T-helper 1 cell treated with Interleukin-12 subunit alpha and Interleukin-12 subunit beta and Interleukin-4 antibody, amounts not matched to agents 30 μg/mL and 1 μg/mL, for 36 hours (primary cell): ENCODE data around the gene ZBTB5.

Source experiments
- H3K27ac Mint-ChIP-seq: one replicate; pipeline ENCODE4 v1.8.0; 2021; ENCODE audit warnings: mild to moderate bottlenecking, mixed read lengths
- H3K27me3 Mint-ChIP-seq: one replicate; pipeline ENCODE4 v1.8.0; 2021; ENCODE audit warnings: low read depth, mixed read lengths
- H3K36me3 Mint-ChIP-seq: one replicate; pipeline ENCODE4 v1.8.0; 2021; ENCODE audit warnings: low read depth, mixed read lengths
- H3K4me1 Mint-ChIP-seq: one replicate; pipeline ENCODE4 v1.8.0; 2021; ENCODE audit warnings: low read depth, mixed read lengths
- H3K4me3 Mint-ChIP-seq: one replicate; pipeline ENCODE4 v1.8.0; 2021; ENCODE audit warnings: mild to moderate bottlenecking, moderate library complexity, mixed read lengths
- H3K9me3 Mint-ChIP-seq: one replicate; pipeline ENCODE4 v1.8.0; 2021; ENCODE audit warnings: mixed read lengths

ZBTB5 gene

DNA sequence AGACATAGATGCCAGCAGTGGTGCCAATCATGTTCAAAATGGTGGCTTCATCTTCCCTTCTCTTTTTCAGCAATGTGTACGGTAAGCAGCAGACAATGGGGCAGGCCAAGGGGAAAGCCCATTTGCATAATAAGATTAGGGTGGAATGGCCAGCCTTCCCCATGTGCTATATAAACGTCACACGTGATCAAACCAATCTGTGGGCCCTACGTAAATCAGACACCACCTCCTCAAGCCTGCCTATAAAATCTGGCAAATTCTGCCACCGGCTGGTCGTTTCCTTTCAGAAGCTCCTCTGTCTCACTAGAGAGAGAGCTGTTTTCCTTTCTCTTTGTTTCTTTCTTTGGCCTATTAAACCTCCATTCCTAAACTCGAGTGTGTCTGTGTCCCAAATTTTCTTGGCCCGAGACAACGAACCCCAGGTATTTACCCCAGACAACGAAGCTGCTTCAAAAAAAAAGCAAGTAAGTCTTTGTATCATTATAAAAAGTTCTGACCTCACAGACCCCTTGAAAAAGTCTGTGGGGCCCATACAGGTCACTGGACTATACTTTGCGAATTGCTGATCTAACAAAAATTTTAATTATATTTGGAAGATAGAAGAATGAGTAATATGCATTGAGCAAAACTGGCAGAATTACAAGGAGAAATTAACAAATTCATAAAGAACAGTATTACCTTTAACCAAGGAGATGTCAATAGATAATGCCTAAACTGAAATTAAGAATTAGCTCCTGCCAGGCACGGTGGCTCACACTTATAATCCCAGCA lies 15.2 kb downstream of the ZBTB5 start:
- no peak overlapping the region for H3K27ac Mint-ChIP-seq
- peaks cover 11% of the 10 kb centered on the region for H3K4me1 Mint-ChIP-seq
- no peak overlapping the region for H3K4me3 Mint-ChIP-seq
- H3K9me3 Mint-ChIP-seq, result no peaks in the 10 kb centered on the region
- no peaks in the 10 kb centered on the region for H3K27me3 Mint-ChIP-seq
- H3K36me3 Mint-ChIP-seq, result peaks cover 3% of the 10 kb centered on the region

DNA sequence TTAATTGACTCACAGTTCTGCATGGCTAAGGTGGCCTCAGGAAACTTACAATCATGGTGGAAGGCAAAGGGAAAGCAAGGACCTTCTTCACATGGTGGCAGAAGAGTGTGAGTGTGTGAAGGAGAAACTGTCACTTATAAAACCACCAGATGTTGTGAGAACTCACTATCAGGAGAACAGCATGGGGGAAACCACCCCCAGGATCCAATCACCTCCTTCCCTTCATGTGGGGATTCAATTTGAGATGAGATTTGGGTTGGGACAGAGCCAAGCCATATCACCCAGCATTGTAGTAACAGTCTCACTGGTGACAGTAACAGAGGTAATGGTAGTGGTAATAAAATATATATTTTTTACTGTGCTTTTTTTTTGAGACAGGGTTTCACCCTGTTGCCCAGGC lies 18.1 kb downstream of the ZBTB5 start:
- Mint-ChIP-seq H3K27ac (no peak overlapping the region), H3K4me1 (peaks cover 9% of the 10 kb centered on the region), H3K27me3 (no peaks in the 10 kb centered on the region), H3K9me3 (no peaks in the 10 kb centered on the region), H3K36me3 (peaks cover 7% of the 10 kb centered on the region), H3K4me3 (no peak overlapping the region)

DNA sequence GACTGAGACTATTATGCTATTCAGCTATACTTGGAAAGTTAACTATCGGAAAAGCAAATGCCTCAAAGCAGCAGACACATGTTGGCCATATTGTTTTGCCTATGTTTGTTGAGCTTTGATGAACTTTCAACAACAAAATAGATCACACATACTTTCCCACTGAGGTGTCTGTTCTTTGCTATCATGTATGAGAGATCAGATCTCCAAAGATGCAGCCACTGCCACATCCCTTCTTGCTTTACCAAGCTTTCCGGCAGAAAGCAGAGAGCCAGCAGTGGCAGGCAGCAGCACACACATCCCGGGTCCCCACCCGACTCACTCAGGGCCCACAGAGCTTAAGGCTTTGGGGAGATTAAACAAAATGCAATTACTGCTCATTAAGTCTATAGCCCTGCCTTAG lies 18.8 kb downstream of the ZBTB5 start:
- H3K27me3 Mint-ChIP-seq, result no peaks in the 10 kb centered on the region
- peaks cover 14% of the 10 kb centered on the region for H3K36me3 Mint-ChIP-seq
- H3K4me3 Mint-ChIP-seq, result no peak overlapping the region
- H3K9me3 Mint-ChIP-seq, result no peaks in the 10 kb centered on the region
- H3K27ac Mint-ChIP-seq, result no peak overlapping the region
- H3K4me1 Mint-ChIP-seq, result peaks cover 2% of the 10 kb centered on the region

DNA sequence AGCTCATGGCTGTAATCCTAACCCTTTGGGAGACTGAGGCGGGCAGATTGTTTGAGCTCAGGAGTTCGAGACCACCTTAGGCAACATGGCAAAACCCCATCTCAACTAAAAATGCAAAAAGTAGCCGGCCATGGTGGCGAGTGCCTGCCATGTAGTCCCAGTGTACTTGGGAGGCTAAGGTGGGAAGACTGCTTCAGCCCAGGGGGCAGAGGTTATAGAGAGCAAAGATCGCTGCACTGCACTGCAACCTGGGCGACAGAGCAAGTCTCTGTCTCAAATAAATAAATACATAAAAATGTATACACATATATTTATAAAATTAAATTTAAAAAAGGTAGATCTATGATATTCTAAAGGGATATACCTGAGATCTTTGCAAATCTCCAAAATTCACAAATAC lies 19.4 kb downstream of the ZBTB5 start:
- Mint-ChIP-seq H3K4me1 (peaks cover 2% of the 10 kb centered on the region), H3K27me3 (no peaks in the 10 kb centered on the region), H3K36me3 (peaks cover 17% of the 10 kb centered on the region), H3K27ac (no peak overlapping the region), H3K9me3 (no peaks in the 10 kb centered on the region), H3K4me3 (no peak overlapping the region)

DNA sequence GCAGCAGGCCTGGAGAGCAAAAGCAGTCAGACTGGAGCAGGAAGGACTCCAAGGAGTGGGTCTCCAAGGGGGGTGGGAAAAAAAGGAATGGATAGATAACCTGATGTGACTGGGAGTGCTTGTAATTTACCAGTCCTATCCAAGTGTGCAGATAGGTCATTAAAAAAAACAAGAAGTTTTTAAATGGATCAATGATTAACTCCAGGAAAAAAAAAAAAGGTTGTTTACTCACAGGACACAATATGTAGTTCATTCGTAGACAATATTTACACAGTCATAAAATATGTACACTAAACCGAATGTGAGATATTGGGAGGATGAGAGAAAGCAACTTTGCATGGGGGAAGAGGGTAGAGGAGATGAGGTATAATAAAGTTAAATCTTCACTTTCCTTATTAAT lies 20.4 kb downstream of the ZBTB5 start:
- no peak overlapping the region for H3K4me3 Mint-ChIP-seq
- H3K27ac Mint-ChIP-seq, result no peak overlapping the region
- H3K27me3 Mint-ChIP-seq, result no peaks in the 10 kb centered on the region
- H3K36me3 Mint-ChIP-seq, result peaks cover 22% of the 10 kb centered on the region
- H3K9me3 Mint-ChIP-seq, result no peaks in the 10 kb centered on the region
- H3K4me1 Mint-ChIP-seq, result peaks cover 2% of the 10 kb centered on the region

DNA sequence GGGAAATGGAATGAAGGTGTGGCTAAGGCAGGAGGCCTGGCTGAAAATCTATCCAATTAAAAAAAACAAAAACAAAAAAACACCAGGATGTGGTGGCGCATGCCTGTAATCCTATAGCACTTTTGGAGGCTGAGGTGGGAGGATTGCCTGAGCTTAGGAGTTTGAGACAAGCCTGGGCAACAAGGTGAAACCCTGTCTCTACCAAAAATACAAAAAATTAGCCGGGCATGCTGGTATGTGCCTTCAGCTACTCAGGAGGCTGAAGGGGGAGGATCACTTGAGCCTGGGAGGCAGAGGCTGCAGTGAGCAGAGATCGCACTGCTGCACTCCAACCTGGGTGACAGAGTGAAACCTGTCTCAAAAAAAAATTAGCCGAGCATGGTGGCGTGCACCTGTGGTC lies 21.7 kb downstream of the ZBTB5 start:
- Mint-ChIP-seq H3K4me3 (no peak overlapping the region), H3K4me1 (peaks cover 2% of the 10 kb centered on the region), H3K27me3 (no peaks in the 10 kb centered on the region), H3K36me3 (peaks cover 25% of the 10 kb centered on the region), H3K9me3 (no peaks in the 10 kb centered on the region), H3K27ac (no peak overlapping the region)

DNA sequence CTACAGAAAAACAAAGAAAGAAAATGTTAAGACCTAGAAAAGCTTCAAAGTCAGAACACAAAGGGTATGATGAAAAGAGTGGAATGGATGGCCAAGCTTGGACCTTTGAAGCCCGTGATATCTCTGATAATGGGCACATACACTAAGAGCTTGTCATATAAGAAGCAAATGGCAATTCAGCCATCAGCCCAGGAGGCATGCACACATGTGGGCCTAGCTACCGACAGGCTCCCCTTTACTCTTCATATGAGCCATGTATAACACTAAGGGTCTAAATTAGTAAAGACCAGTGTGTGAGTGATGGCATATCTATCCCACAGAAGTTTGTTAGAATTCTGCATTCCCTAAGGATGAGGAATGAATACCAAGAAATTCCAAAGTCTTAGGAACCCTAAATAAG lies 22.7 kb downstream of the ZBTB5 start:
- Mint-ChIP-seq H3K36me3 (peaks cover 27% of the 10 kb centered on the region), H3K27ac (no peak overlapping the region), H3K4me3 (no peak overlapping the region), H3K27me3 (no peaks in the 10 kb centered on the region), H3K9me3 (no peaks in the 10 kb centered on the region), H3K4me1 (peaks cover 1% of the 10 kb centered on the region)

DNA sequence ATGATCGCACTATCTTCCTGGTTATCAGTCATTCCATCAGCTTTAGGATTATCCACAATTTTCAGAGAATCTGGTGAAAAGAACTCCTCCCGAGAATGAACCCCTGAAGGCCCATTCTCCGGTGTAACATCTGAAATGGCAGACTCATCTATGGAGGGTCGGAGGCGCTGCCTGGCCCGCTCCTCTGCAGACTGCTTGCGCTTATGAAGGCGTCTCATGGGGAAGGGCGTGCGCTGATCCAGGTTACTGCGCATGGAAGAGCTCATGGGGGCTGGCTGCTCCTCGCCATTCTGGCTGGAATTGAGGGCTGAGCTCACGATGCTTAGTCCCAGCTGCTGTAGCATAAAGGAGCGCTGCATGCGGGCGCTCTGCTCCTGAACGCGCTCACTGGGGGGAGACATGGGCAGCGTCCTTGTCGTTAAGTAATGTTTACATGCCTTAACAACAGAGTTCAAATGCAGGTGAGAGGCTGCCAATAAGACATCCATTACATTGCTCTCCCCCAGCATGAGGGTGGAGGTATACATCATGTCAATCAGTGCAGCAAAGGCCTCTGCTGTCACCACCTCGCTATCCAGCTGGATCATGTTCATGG lies 23.4 kb downstream of the ZBTB5 start:
- Mint-ChIP-seq H3K27ac (no peak overlapping the region), H3K27me3 (no peaks in the 10 kb centered on the region), H3K9me3 (no peaks in the 10 kb centered on the region), H3K4me1 (no peaks in the 10 kb centered on the region), H3K36me3 (peaks cover 31% of the 10 kb centered on the region), H3K4me3 (no peak overlapping the region)

DNA sequence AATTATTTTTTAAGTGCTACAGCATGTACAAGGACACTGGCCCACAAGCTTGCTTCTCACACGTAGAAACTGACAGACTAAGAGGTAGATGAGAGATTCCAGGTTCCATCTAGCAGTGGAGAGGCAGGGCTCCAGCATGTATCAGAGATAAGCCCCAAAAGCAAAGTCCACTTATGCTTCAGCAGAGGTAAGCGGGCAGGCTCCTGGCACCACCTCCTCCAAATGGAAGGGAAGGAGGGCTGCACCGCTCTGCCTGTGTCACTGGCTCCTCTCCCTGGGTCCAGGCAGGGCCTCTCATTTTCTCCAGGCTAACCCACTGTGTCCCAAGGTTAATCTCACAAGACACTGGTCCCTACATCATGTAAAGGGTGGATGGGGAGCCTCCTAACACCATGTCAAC lies 26.9 kb downstream of the ZBTB5 start:
- H3K36me3 Mint-ChIP-seq, result peaks cover 32% of the 10 kb centered on the region
- H3K27ac Mint-ChIP-seq, result no peak overlapping the region

DNA sequence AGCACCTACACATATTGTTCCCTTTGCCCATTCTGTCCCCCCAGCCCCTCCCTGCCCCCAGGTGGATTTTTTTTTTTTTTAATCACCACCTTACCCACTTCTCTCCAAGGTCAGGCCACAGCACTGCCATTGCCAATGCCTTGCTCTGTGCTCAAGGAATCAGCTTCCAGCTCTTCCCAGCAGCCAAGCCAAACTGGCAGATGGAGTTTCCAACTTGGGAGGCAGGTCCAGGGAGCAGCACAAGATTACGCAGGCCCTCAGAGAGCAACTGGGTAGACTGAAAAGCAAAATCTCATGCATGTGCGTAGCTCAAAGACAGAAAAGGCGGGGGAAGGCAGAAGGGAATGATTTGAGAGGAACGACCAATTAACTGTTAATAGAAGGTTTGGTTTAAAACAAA lies 27.6 kb downstream of the ZBTB5 start:
- Mint-ChIP-seq H3K9me3 (no peaks in the 10 kb centered on the region), H3K27ac (no peak overlapping the region)

More for the DNA sequence above, 26.9 kb downstream of the ZBTB5 start:
- H3K27me3 Mint-ChIP-seq, result no peaks in the 10 kb centered on the region
- H3K4me1 Mint-ChIP-seq, result no peaks in the 10 kb centered on the region
- no peaks in the 10 kb centered on the region for H3K9me3 Mint-ChIP-seq
- no peak overlapping the region for H3K4me3 Mint-ChIP-seq

DNA sequence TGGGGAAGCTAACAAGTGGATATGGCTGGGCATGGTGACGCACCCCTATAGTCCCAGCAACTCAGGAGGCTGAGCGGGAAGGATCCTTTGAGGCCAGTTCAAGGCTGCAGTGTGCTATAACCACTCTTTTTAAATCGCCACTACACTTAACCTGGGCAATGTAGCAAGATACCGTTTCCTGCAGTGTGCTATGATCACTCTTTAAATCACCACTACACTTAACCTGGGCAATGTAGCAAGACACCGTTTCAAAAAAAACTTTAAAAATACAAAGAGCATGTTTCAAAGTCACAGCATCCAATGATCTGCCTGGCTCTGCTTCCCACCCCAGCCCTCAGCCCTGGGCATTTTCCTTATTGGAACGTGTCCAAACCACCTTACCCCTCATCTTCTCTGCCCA lies 28.2 kb downstream of the ZBTB5 start:
- H3K4me1 Mint-ChIP-seq, result no peaks in the 10 kb centered on the region
- peaks cover 28% of the 10 kb centered on the region for H3K36me3 Mint-ChIP-seq
- no peaks in the 10 kb centered on the region for H3K27me3 Mint-ChIP-seq
- H3K9me3 Mint-ChIP-seq, result no peaks in the 10 kb centered on the region
- H3K27ac Mint-ChIP-seq, result no peak overlapping the region
- H3K4me3 Mint-ChIP-seq, result no peak overlapping the region

More for the DNA sequence above, 27.6 kb downstream of the ZBTB5 start:
- peaks cover 32% of the 10 kb centered on the region for H3K36me3 Mint-ChIP-seq
- H3K4me3 Mint-ChIP-seq, result no peak overlapping the region
- no peaks in the 10 kb centered on the region for H3K4me1 Mint-ChIP-seq
- no peaks in the 10 kb centered on the region for H3K27me3 Mint-ChIP-seq

DNA sequence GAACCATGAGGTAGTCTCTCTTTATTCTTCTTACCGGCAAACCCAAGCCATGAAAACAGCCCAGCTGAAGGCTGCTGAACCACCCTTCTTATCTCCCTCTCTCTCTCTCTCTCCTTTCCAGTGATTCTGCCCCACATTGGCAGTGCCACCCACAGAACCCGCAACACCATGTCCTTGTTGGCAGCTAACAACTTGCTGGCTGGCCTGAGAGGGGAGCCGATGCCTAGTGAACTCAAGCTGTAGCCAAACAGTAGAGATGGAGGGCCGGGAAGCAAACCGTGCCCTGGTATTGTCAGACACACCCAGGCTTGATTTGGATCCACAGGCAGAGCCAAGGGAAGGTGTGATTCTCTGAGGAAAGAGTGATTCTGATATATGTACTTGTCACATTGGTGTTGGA lies 28.7 kb downstream of the ZBTB5 start:
- Mint-ChIP-seq H3K9me3 (no peaks in the 10 kb centered on the region), H3K4me1 (no peaks in the 10 kb centered on the region), H3K27ac (no peak overlapping the region), H3K27me3 (no peaks in the 10 kb centered on the region), H3K36me3 (peaks cover 24% of the 10 kb centered on the region), H3K4me3 (no peak overlapping the region)

DNA sequence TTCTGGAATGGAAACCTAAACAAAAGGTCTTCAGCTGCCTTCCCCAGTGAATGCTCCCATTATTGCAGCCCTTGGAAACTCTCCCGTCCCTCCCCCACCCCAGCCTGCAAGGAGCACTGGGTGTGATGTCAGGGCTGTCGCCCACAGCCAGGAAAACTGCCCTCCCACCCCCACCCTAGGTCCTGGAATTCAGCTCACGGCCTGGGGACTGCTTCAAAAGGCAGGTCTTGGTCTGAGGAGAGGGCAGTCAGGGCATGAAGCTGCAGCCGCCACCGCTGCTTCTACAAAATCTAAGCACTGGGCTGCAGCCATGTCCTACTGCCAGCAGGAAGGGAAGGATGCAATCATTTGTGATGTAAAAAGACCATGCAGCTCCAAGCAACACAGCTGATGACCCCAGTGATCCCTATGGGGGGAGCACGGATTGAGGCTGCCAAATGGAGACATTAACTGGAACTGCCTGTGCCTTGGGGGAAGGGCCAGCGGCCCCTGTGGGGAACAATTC lies 31.3 kb downstream of the ZBTB5 start:
- no peaks in the 10 kb centered on the region for H3K4me1 Mint-ChIP-seq
- no peaks in the 10 kb centered on the region for H3K27me3 Mint-ChIP-seq
- peaks cover 11% of the 10 kb centered on the region for H3K36me3 Mint-ChIP-seq
- no peak overlapping the region for H3K27ac Mint-ChIP-seq
- H3K9me3 Mint-ChIP-seq, result no peaks in the 10 kb centered on the region
- no peak overlapping the region for H3K4me3 Mint-ChIP-seq

DNA sequence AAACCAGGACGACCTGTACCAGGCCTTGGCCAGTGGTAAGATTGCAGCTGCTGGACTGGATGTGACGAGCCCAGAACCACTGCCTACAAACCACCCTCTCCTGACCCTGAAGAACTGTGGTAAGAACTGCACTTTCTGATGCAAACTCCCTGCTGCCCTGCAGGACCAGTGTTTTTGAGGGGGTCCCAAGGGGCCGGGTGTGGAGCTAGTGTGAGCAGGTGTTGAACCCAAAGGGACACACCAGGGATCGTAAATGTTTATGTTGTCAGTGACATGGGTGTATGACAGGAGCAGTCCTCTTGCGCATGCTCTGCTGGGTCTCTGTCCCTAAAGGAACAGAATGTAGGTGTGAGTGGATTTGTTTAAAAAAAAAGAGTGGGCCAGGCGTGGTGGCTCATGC lies 33.2 kb downstream of the ZBTB5 start:
- no peak overlapping the region for H3K4me3 Mint-ChIP-seq
- no peaks in the 10 kb centered on the region for H3K27me3 Mint-ChIP-seq
- H3K9me3 Mint-ChIP-seq, result no peaks in the 10 kb centered on the region
- peaks cover 6% of the 10 kb centered on the region for H3K36me3 Mint-ChIP-seq
- H3K4me1 Mint-ChIP-seq, result no peaks in the 10 kb centered on the region
- no peak overlapping the region for H3K27ac Mint-ChIP-seq

DNA sequence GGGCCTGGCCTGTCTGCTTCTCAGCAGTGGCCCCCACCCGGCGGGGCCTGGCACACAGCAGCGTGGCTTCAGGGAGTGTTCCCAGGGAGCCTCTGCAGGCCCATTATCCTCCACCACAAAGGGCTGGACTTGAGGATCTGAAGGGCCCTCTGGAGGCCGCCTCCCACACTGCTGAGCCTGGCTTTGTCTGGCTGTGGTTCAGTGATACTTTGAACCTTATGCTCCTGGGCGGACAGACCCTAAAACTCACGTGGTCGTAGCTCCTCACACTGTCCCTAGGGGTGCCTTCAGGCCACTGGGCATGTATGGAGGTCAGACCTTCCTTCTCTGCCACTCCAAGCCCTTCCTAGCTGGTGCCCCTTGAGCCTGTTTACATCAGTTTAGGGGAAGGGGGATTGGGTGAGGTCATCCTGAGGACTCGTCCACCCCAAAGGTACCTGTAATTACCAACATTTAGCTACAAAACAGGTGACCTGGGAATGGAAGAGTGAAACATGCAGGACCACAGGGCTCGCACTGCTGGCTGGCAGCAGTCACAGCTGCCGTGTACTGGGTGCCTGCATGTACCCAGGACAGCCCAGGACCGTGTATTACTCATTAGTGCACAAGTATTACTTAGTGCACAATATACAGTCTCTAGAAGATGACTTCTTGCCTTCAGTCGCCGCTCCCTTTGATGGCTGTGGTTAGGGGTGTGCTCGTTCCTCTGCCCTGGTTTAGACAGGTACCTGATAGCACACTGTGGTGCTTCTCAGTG lies 34.2 kb downstream of the ZBTB5 start:
- Mint-ChIP-seq H3K27ac (no peak overlapping the region), H3K27me3 (no peaks in the 10 kb centered on the region), H3K4me3 (no peak overlapping the region), H3K36me3 (peaks cover 6% of the 10 kb centered on the region), H3K4me1 (no peaks in the 10 kb centered on the region), H3K9me3 (no peaks in the 10 kb centered on the region)
